ENCODE measurements around the gene B4GALT2. TPM values are rescaled to one million over a fixed set of nuclear protein-coding genes. Genes with fewer than 3 reads are reported as not detected.
A peak's percentile ranks its signal among the peaks of the same experiment; 100 is the strongest.

Gene B4GALT2
- polyA plus RNA-seq, 1 of the 3 experiments (the other 2 are of a cell fraction): 48.0 TPM

GRCh38 chr1:43995984-43996732 lies 17.1 kb downstream of the B4GALT2 start (continued):
- TF ChIP-seq REST (IDR thresholded peaks at IDR 0.05; ENCODE audit: low read depth, low read length) (no peak), PBX3 (IDR thresholded peaks at IDR 0.05) (no peak), GATA2 (CRISPR knock-in tag; IDR thresholded peaks at IDR 0.05) (peak; percentile 50), MXI1 (IDR thresholded peaks at IDR 0.05; ENCODE audit: low read depth, low read length) (peak; percentile 36; the same call in 1 of the 2 replicates), RCOR1 (IDR thresholded peaks at IDR 0.05; ENCODE audit: low read length) (peak; percentile 62), EP300 (IDR thresholded peaks at IDR 0.05; ENCODE audit: borderline replicate concordance in 1 of 2, low read depth in 1 of 2, low read length in 1 of 2) (peak in 1 of 2 experiments; percentile 71; a peak in 1 of 4 replicates), TCF12 (IDR thresholded peaks at IDR 0.05) (no peak), SIN3A (IDR thresholded peaks at IDR 0.05; ENCODE audit: borderline replicate concordance, low read depth, low read length) (no peak)

- H3K4me1 ChIP-seq (ENCODE audit: control insufficient read depth in 1 of 2, insufficient read depth in 2 of 2, low read depth in 1 of 2, low read length in 1 of 2): peaks cover 0 to 72% of the 10 kb centered on the region in 2 experiments; a peak in 2 of 4 replicates
- no peak overlapping the region; a peak in 1 of 4 replicates for H3K4me3 ChIP-seq (ENCODE audit: low read depth in 2 of 2, low read length in 1 of 2)
- no peaks in the 10 kb centered on the region for H3K9me2 ChIP-seq
- peak; percentile 74 for DNase-seq
- H3K4me2 ChIP-seq: no peak overlapping the region
- POLR2A ChIA-PET: interaction anchor here (0.8 to 1.2 kb wide), 3 partner anchors 9 to 37 kb away, joined by 3 to 5 read pairs (median 4); no protein-coding TSS in a partner anchor
- no peaks in the 10 kb centered on the region for H3K9me3 ChIP-seq
- WGBS (ENCODE audit: low lambda C conversion rate): 76% methylated on average over 5 of the region's 6 CpGs
- TF ChIP-seq IRF3 (IDR thresholded peaks at IDR 0.05; ENCODE audit: low read depth, low read length) (no peak), EP300 (IDR thresholded peaks at IDR 0.05; ENCODE audit: borderline replicate concordance in 1 of 2, low read depth in 1 of 2, low read length in 1 of 2) (peak in 1 of 2 experiments; percentile 45; a peak in 2 of 4 replicates)
- no peaks in the 10 kb centered on the region for H3K36me3 ChIP-seq (replicated peaks in 1 of 2; ENCODE audit: control insufficient read depth in 1 of 2, insufficient read depth in 2 of 2, low read length in 1 of 2)
- peaks cover 4% of the 10 kb centered on the region for H3F3A ChIP-seq (replicated peaks; ENCODE audit: insufficient read depth)
- H2AFZ ChIP-seq (ENCODE audit: low read depth): no peak overlapping the region
- CTCF ChIA-PET: interaction anchor here (1.0 to 20.6 kb wide), 3 partner anchors 8 to 29 kb away, joined by 3 to 598 read pairs (median 12); partner anchors contain the start of gene SLC6A9
- no peaks in the 10 kb centered on the region for H3K27me3 ChIP-seq (ENCODE audit: insufficient read depth)
- no peak overlapping the region for H3K9ac ChIP-seq
- H3K27ac ChIP-seq (ENCODE audit: low read depth in 2 of 2, low read length in 1 of 2): peak overlapping the region in 1 of 2 experiments; percentile 99; a peak in 2 of 4 replicates
- H4K20me1 ChIP-seq (ENCODE audit: insufficient read depth): no peaks in the 10 kb centered on the region
- H3K79me2 ChIP-seq (ENCODE audit: insufficient read depth): no peaks in the 10 kb centered on the region
Observed at GRCh38 chr1:43996733-43997115, 17.7 kb downstream of the B4GALT2 start.
